K562 (cell line): ENCODE data around the gene NHLRC2. TPM values are rescaled to one million over a fixed set of nuclear protein-coding genes. Genes with fewer than 3 reads are reported as not detected.

Source experiments
- ATAC-seq: fragments of 200-7000 bp; cut with Tn5 transposase; 3 replicates; pipeline ENCODE4 v1.9.1; 2020; ENCODE audit warnings: moderate library complexity
- Bru-seq: library from RNA; stranded (reverse); fragments of 400-500 nt; gene quantifications from one replicate; lab custom pipeline; 2021; lab: Mats Ljungman, UMichigan
- BruChase-seq, 2 experiments: library from RNA; stranded (reverse); fragments of 400-500 nt; gene quantifications; one replicate each; lab custom pipeline; 2021; lab: Mats Ljungman, UMichigan
- BruUV-seq: library from RNA; stranded (reverse); fragments of 400-500 nt; replicated peaks from 2 replicates; lab custom pipeline; 2021; lab: Mats Ljungman, UMichigan
- CTCF ChIA-PET: fragments of 300-600 bp; formaldehyde crosslinking; extraction: SDS; loops from one replicate; lab custom pipeline; 2021; ENCODE audit warnings: low intra/inter-chr PET ratio; lab: Yijun Ruan, JAX
- POLR2A ChIA-PET: fragments of 300-600, 350-650 bp; sonication (Branson Sonifier 250); formaldehyde crosslinking; extraction: SDS; loops from one replicate; lab custom pipeline; 2021; ENCODE audit warnings: antibody characterized with exemption, inconsistent platforms; lab: Yijun Ruan, JAX
- DNase-seq, 4 experiments: peaks; one replicate each; pipeline versions ENCODE4 v3.0.0 to v3.0.0-alpha.2; 2011 to 2018; ENCODE audit warnings: low spot score in 3 of 4, mixed read lengths in 3 of 4; ENCODE audit errors: extremely low read depth in 1 of 4
- FAIRE-seq: peaks from 2 replicates; lab custom pipeline; 2011; peaks lifted over from hg19 to GRCh38; lab: Jason Lieb, UNC
- H2AFZ ChIP-seq: 2 replicates; pipeline ENCODE4 v1.6.0; 2011; ENCODE audit warnings: low read depth, low read length, control low read depth, inconsistent platforms
- H3K27ac ChIP-seq: fragments of 200-600 bp; 3 replicates; pipeline ENCODE4 v1.8.0; 2011; ENCODE audit warnings: low read depth, mild to moderate bottlenecking, control low read depth, inconsistent platforms, low read length, moderate library complexity, mixed read lengths; ENCODE audit errors: extremely low read depth
- H3K27me3 ChIP-seq, 2 experiments: fragments of 300-600 bp in 1 of 2; 2 replicates in 1 of 2; 3 replicates in 1 of 2; pipeline versions ENCODE4 v1.6.0 to v1.8.0; 2011; ENCODE audit warnings: inconsistent platforms in 2 of 2, low read length in 2 of 2, mild to moderate bottlenecking in 1 of 2, mixed read lengths in 1 of 2, moderate library complexity in 1 of 2; ENCODE audit not compliant: control insufficient read depth in 2 of 2, insufficient read depth in 2 of 2
- H3K36me3 ChIP-seq: fragments of 300-600 bp; 3 replicates; pipeline ENCODE4 v1.8.0; 2011; ENCODE audit warnings: mild to moderate bottlenecking, low read length, inconsistent platforms; ENCODE audit not compliant: control insufficient read depth, insufficient read depth
- H3K4me1 ChIP-seq, 2 experiments: fragments of 200-600 bp in 1 of 2; replicated peaks in 1 of 2; 2 replicates in 1 of 2; 3 replicates in 1 of 2; pipeline versions ENCODE4 v1.5.1 to v1.8.0; 2011; ENCODE audit warnings: inconsistent platforms in 2 of 2, low read length in 2 of 2, mild to moderate bottlenecking in 1 of 2, mixed read lengths in 1 of 2, moderate library complexity in 1 of 2; ENCODE audit not compliant: control insufficient read depth in 2 of 2, insufficient read depth in 2 of 2
- H3K4me2 ChIP-seq: 2 replicates; pipeline ENCODE4 v1.6.1; 2011; ENCODE audit warnings: low read length, control low read depth, inconsistent platforms, mixed read lengths; ENCODE audit not compliant: insufficient read depth
- H3K4me3 ChIP-seq: fragments of 200-600 bp; sonication (generic), shearing (Covaris generic); 2 replicates; pipeline ENCODE4 v1.5.1; 2016; ENCODE audit warnings: control low read depth, inconsistent platforms
- H3K79me2 ChIP-seq: fragments of 200-600 bp; 3 replicates; pipeline ENCODE4 v1.8.0; 2011; ENCODE audit warnings: low read length, inconsistent platforms; ENCODE audit not compliant: control insufficient read depth, insufficient read depth
- H3K9ac ChIP-seq, 2 experiments: 2 replicates each; pipeline versions ENCODE4 v1.6.0 to v1.6.1; 2011; ENCODE audit warnings: low read depth in 2 of 2, low read length in 2 of 2, control low read depth in 1 of 2, inconsistent platforms in 1 of 2, mild to moderate bottlenecking in 1 of 2, mixed read lengths in 1 of 2; ENCODE audit not compliant: insufficient read depth in 1 of 2
- H3K9me1 ChIP-seq: one replicate; pipeline ENCODE4 v1.6.0; 2011; ENCODE audit warnings: inconsistent platforms, mild to moderate bottlenecking, low read length, moderate library complexity; ENCODE audit not compliant: control insufficient read depth, insufficient read depth
- H3K9me3 ChIP-seq: replicated peaks from 2 replicates; pipeline ENCODE4 v1.5.1; 2011; ENCODE audit warnings: low read depth, low read length, inconsistent platforms; ENCODE audit not compliant: control insufficient read depth, insufficient read depth
- H4K20me1 ChIP-seq: replicated peaks from 2 replicates; pipeline ENCODE4 v1.6.1; 2011; ENCODE audit warnings: low read length, inconsistent platforms, mixed read lengths; ENCODE audit not compliant: control insufficient read depth, insufficient read depth
- ELF4 ChIP-seq: fragments of 450-650 bp; formaldehyde crosslinking; IDR thresholded peaks from 2 replicates; pipeline ENCODE4 v1.4.0; 2022; ENCODE audit warnings: missing genetic modification characterization
- ETV5 ChIP-seq: sonication (generic); formaldehyde crosslinking; IDR thresholded peaks from 2 replicates; pipeline ENCODE4 v1.4.0; 2020; ENCODE audit warnings: low read depth, mild to moderate bottlenecking, missing genetic modification reagents
- HMG20A ChIP-seq: fragments of 450-650 bp; formaldehyde crosslinking; conservative IDR thresholded peaks from 2 replicates; pipeline ENCODE4 v1.4.0; 2020; ENCODE audit warnings: mild to moderate bottlenecking, mixed read lengths
- KLF10 ChIP-seq: fragments of 250-450 bp; sonication (Bioruptor Pico); IDR thresholded peaks from 2 replicates; pipeline ENCODE4 v1.6.1; 2021; ENCODE audit warnings: matching md5 sums
- NCOA4 ChIP-seq: fragments of 450-650 bp; IDR thresholded peaks from 2 replicates; pipeline ENCODE4 v1.6.1; 2018; ENCODE audit warnings: mild to moderate bottlenecking; ENCODE audit not compliant: partially characterized antibody
- NFE2 ChIP-seq: IDR thresholded peaks from 2 replicates; pipeline ENCODE4 v1.6.1; 2014; ENCODE audit warnings: antibody characterized with exemption, low read depth
- PTBP1 ChIP-seq: fragments of 200-400 bp; formaldehyde crosslinking; IDR thresholded peaks from 2 replicates; pipeline ENCODE4 v1.6.1; 2017; ENCODE audit warnings: low read depth, low read length
- SNIP1 ChIP-seq: fragments of 450-650 bp; IDR thresholded peaks from 2 replicates; pipeline ENCODE4 v1.7.1; 2017; ENCODE audit warnings: low read depth, mild to moderate bottlenecking
- SRSF7 ChIP-seq: fragments of 200-400 bp; formaldehyde crosslinking; optimal IDR thresholded peaks from 2 replicates; pipeline ENCODE3; 2017; ENCODE audit warnings: mild to moderate bottlenecking, low read depth, low read length
- TFAP4 ChIP-seq: sonication (generic); formaldehyde crosslinking; IDR thresholded peaks from 2 replicates; pipeline ENCODE4 v1.8.0; 2022; ENCODE audit warnings: missing genetic modification reagents, mild to moderate bottlenecking, moderate library complexity, borderline replicate concordance
- ZNF431 ChIP-seq: sonication (generic); formaldehyde crosslinking; IDR thresholded peaks from 2 replicates; pipeline ENCODE4 v1.8.0; 2022; ENCODE audit warnings: mild to moderate bottlenecking, missing genetic modification reagents
- ZNF444 ChIP-seq: fragments of 250-450 bp; sonication (Bioruptor Pico); IDR thresholded peaks from 2 replicates; pipeline ENCODE4 v1.4.0; 2020; ENCODE audit warnings: mild to moderate bottlenecking, moderate library complexity
- WGBS: fragments of 100-300 bp; shearing (Covaris generic); methylation state at CpG from one replicate; pipeline ENCODE4 v1.1.6; 2016; ENCODE audit warnings: low coverage, mixed read lengths; ENCODE audit not compliant: insufficient coverage; ENCODE audit errors: missing lambda C conversion rate; 5-methylcytosine and 5-hydroxymethylcytosine counted together
- in situ Hi-C: fragments of 300-500 bp; cut with MboI; formaldehyde crosslinking; loops from 4 replicates; pipeline ENCODE4 v1.15.0; 2018; ENCODE audit warnings: inconsistent platforms, mixed read lengths
- intact Hi-C: fragments of 100-400 bp; cut with micrococcal nuclease; formaldehyde crosslinking; loops from 2 replicates; pipeline ENCODE4 v1.14.2; 2022
- long read RNA-seq, 3 experiments: library from polyadenylated mRNA in 2 of 3; library from RNA in 1 of 3; unstranded in 2 of 3; stranded (forward) in 1 of 3; transcript quantifications; one replicate each; pipeline ENCODE4 v2.0.0, GENCODE V29; 2019 to 2022
- polyA minus RNA-seq, 3 experiments: library from RNA; depleted of rRNA, polyadenylated mRNA; stranded (reverse); fragments of >200 nt; gene quantifications; 2 replicates each; pipeline ENCODE4 v1.2.3, GENCODE V29; 2011
- polyA plus RNA-seq, 8 experiments: library from polyadenylated mRNA; depleted of rRNA in 4 of 8; stranded (reverse) in 5 of 8; unstranded in 3 of 8; fragments of >200 nt; fragmentation: Nextera tagmentation in 2 of 8; fragmentation: Illumina TruSeq in 1 of 8; extraction: Ambion mirVana in 2 of 8; extraction: Trizol in 1 of 8; gene quantifications; 2 replicates each; pipeline versions ENCODE4 v1.2.1 to v1.2.3, GENCODE V29; 2011 to 2014; ENCODE audit warnings: inconsistent platforms in 1 of 8, missing spikeins in 1 of 8
- total RNA-seq, 7 experiments: library from RNA; depleted of rRNA in 6 of 7; stranded (reverse); fragments of >200 nt in 6 of 7; fragmentation: Illumina TruSeq in 2 of 7; extraction: Trizol in 2 of 7; gene quantifications; 2 replicates each; pipeline versions ENCODE4 v1.2.1 to v1.2.3, GENCODE V29; 2011 to 2021; ENCODE audit warnings: low replicate concordance in 1 of 7

The NHLRC2 gene
- 29.9 and 45.9 TPM in 2 replicates for total RNA-seq (2011; cell fraction: chromatin; rRNA removed; ENCODE audit: low replicate concordance)
- 8.7 and 14.3 TPM in 2 replicates for total RNA-seq (2011; cell fraction: nucleolus; rRNA removed)
- total RNA-seq (2011; cell fraction: nucleoplasm; rRNA removed) = 16.4 and 24.4 TPM in 2 replicates
- total RNA-seq (2014; rRNA removed) = 10.3 and 11.2 TPM in 2 replicates
- 10.8 and 11.4 TPM in 2 replicates for total RNA-seq (2014; rRNA removed; fragmentation: Illumina TruSeq; extraction: Trizol)
- 9.8 and 10.6 TPM in 2 replicates for total RNA-seq (2015; rRNA removed; fragmentation: Illumina TruSeq; extraction: Trizol)
- total RNA-seq (2021) = 22.4 and 23.1 TPM in 2 replicates
- 9.7 and 10.3 TPM in 2 replicates for polyA plus RNA-seq (2011; rRNA removed)
- polyA plus RNA-seq (2011; cell fraction: cytosol; rRNA removed) = 3.1 and 6.0 TPM in 2 replicates
- 9.0 and 9.7 TPM in 2 replicates for polyA plus RNA-seq (2011; cell fraction: nucleus; rRNA removed)
- polyA plus RNA-seq (2012) = 2.7 and 3.3 TPM in 2 replicates
- 6.0 and 6.4 TPM in 2 replicates for polyA plus RNA-seq (2014; fragmentation: Illumina TruSeq; extraction: Trizol)
- 1 to 10 TPM; 1.5 to 2.2 TPM for polyA plus RNA-seq (2014; fragmentation: Nextera tagmentation; extraction: Ambion mirVana)
- polyA plus RNA-seq (2014; rRNA removed) = 4.9 and 5.3 TPM in 2 replicates
- 30.5 and 42.3 TPM in 2 replicates for polyA minus RNA-seq (2011; rRNA and poly(A)+ RNA removed)
- polyA minus RNA-seq (2011; cell fraction: cytosol; rRNA and poly(A)+ RNA removed) = 9.0 and 11.2 TPM in 2 replicates
- 21.8 and 37.5 TPM in 2 replicates for polyA minus RNA-seq (2011; cell fraction: nucleus; rRNA and poly(A)+ RNA removed)
- Bru-seq, nascent RNA = percentile 81 among the genes with signal in this experiment
- BruChase-seq, experiment 1, labeled RNA remaining after a 2-hour chase = percentile 87 among the genes with signal in this experiment
- percentile 86 among the genes with signal in this experiment for BruChase-seq, experiment 2, labeled RNA remaining after a 6-hour chase
- long read RNA-seq, experiment 1, full-length matches to known transcripts = 12 of 28 reads
- long read RNA-seq, experiment 1, partial matches to known transcripts = 1 of 28 reads
- long read RNA-seq, experiment 1, other reads (novel, unspliced or antisense) = 15 of 28 reads
- long read RNA-seq, experiment 2, partial matches to known transcripts = 3 of 9 reads
- long read RNA-seq, experiment 2, other reads (novel, unspliced or antisense) = 6 of 9 reads
- long read RNA-seq, experiment 3, partial matches to known transcripts = 4 of 6 reads
- long read RNA-seq, experiment 3, other reads (novel, unspliced or antisense) = 1 of 6 reads

GRCh38 chr10:113854013-113854760 is at the start of gene NHLRC2, which contains the start of gene DCLRE1A:
Gene NHLRC2, plus strand, starts transcription at chr10:113854661. Its CDS starts 212 bp downstream, at chr10:113854873.
Gene DCLRE1A, minus strand, starts transcription at chr10:113854082. Its CDS starts 900 bp downstream, at chr10:113853182.
- peaks cover 93% of the 10 kb centered on the region for H3K79me2 ChIP-seq
- no peaks in the 10 kb centered on the region for H3K27me3 ChIP-seq
- H3K9me3 ChIP-seq = no peaks in the 10 kb centered on the region
- H3K27ac ChIP-seq = peak within 1 kb of the TSS; percentile 94
- intact Hi-C loops = loop anchor here (10.0 kb wide), 1 partner anchor 171 kb away; no protein-coding TSS in a partner anchor
- H4K20me1 ChIP-seq = no peaks in the 10 kb centered on the region
- H3K9me1 ChIP-seq = no peaks in the 10 kb centered on the region
- POLR2A ChIA-PET = interaction anchor here (0.8 to 1.5 kb wide), 2 partner anchors 10 to 13 kb away, joined by 3 to 7 read pairs; no protein-coding TSS in a partner anchor
- DNase-seq = peak; percentile 59 to 84 (median 62)
- peaks cover 0 to 5% of the 10 kb centered on the region in 2 experiments; a peak in 2 of 5 replicates for H3K4me1 ChIP-seq
- peak within 1 kb of the TSS; percentile 82 for H2AFZ ChIP-seq
- ATAC-seq = peak; percentile 65
- H3K36me3 ChIP-seq = peaks cover 19% of the 10 kb centered on the region
- H3K4me3 ChIP-seq = peak within 1 kb of the TSS; percentile 72
- CTCF ChIA-PET = no interaction called here
- H3K9ac ChIP-seq = peak within 1 kb of the TSS; percentile 78 to 96
- H3K4me2 ChIP-seq = peak within 1 kb of the TSS; percentile 88
- FAIRE-seq = no peak
- WGBS = 0% methylated on average over 33 of the region's 39 CpGs
- no TSS peak for BruUV-seq
- in situ Hi-C loops = no loop called here
- TF ChIP-seq ZNF444 (CRISPR knock-in tag) (no peak), ETV5 (CRISPR knock-in tag) (peak; percentile 28; the same call in 1 of the 2 replicates), KLF10 (no peak), PTBP1 (no peak), SRSF7 (no peak), TFAP4 (CRISPR knock-in tag) (peak; percentile 76; the same call in 1 of the 2 replicates), ZNF431 (no peak), HMG20A (no peak), ELF4 (no peak), NCOA4 (no peak), NFE2 (no peak), SNIP1 (no peak)
